Transverse colon (tissue), 4 donors: ENCODE results near the gene CD300LD.

Experiments used
- CTCF ChIP-seq, 5 experiments: fragments of 200-600 bp in 3 of 5; fragments of 450-650 bp in 2 of 5; sonication (generic) in 3 of 5; IDR thresholded peaks; 1 replicate in 2 of 5; 2 replicates in 3 of 5; pipeline ENCODE4 v1.5.1; 2016 to 2017; ENCODE audit warnings: antibody characterized with exemption in 5 of 5, inconsistent platforms in 3 of 5, mild to moderate bottlenecking in 2 of 5, moderate library complexity in 1 of 5
- EP300 ChIP-seq: sonication (generic); formaldehyde crosslinking; IDR thresholded peaks from one replicate; pipeline ENCODE4 v1.6.1; 2017; ENCODE audit warnings: antibody characterized with exemption, low read depth
- POLR2A ChIP-seq: fragments of 450-650 bp; IDR thresholded peaks from one replicate; pipeline ENCODE4 v1.6.1; 2016; ENCODE audit warnings: antibody characterized with exemption, mild to moderate bottlenecking, moderate library complexity
- POLR2AphosphoS5 ChIP-seq, 3 donors: sonication (generic); formaldehyde crosslinking; IDR thresholded peaks; one replicate each; pipeline ENCODE4 v1.6.1; 2016; ENCODE audit warnings: antibody characterized with exemption in 3 of 3

GRCh38 chr17:74635418-74635817 lies 43.3 kb upstream of the CD300LD start:
- TF ChIP-seq CTCF (IDR thresholded peaks at IDR 0.05) (no peak), POLR2A (no peak), POLR2AphosphoS5 (IDR thresholded peaks at IDR 0.05) (no peak), EP300 (no peak)
